Stimulated activated CD4-positive, alpha-beta T cell treated with anti-CD3 and anti-CD28 coated beads, Interleukin-4, amount 100 ng/mL, for 1 hour (primary cell): ENCODE results near the gene DOP1B.
"Not testable (repeated sequence)": the region's sequence is repeated elsewhere in the genome, so short reads cannot be mapped to it uniquely, and the experiment has no call there.

Experiments used
- DNase-seq: peaks from one replicate; pipeline ENCODE4 v3.0.0-alpha.2; 2020

The DOP1B gene

GRCh38 chr21:36141513-36141925, 15.1 kb upstream of the DOP1B start:
- peak; percentile 75 for DNase-seq

GRCh38 chr21:36144233-36144632, 12.4 kb upstream of the DOP1B start:
- not testable (repeated sequence) for DNase-seq

- no peak for DNase-seq
Observed at GRCh38 chr21:36145259-36145658, 11.4 kb upstream of the DOP1B start.

GRCh38 chr21:36147911-36148310, 8.7 kb upstream of the DOP1B start:
- DNase-seq = no peak

- DNase-seq = no peak
Observed at GRCh38 chr21:36148886-36149285, 7.7 kb upstream of the DOP1B start.

GRCh38 chr21:36149788-36150711, 6.6 kb upstream of the DOP1B start:
- DNase-seq = no peak

- DNase-seq = no peak
Observed at GRCh38 chr21:36155603-36156338, 853 bp upstream of the DOP1B start.

GRCh38 chr21:36156339-36156814, 247 bp upstream of the DOP1B start:
- peak; percentile 100 for DNase-seq

- no peak for DNase-seq
Observed at GRCh38 chr21:36159356-36159921, 2.8 kb downstream of the DOP1B start.

GRCh38 chr21:36160850-36161178, 4.2 kb downstream of the DOP1B start:
- DNase-seq = no peak

- DNase-seq = no peak
Observed at GRCh38 chr21:36162631-36163030, 6.0 kb downstream of the DOP1B start.

GRCh38 chr21:36163750-36164741, 7.4 kb downstream of the DOP1B start:
- no peak for DNase-seq

- no peak for DNase-seq
Observed at GRCh38 chr21:36165356-36165755, 8.7 kb downstream of the DOP1B start.

GRCh38 chr21:36166705-36167104, 10.1 kb downstream of the DOP1B start:
- DNase-seq = no peak

GRCh38 chr21:36167541-36167940, 10.9 kb downstream of the DOP1B start:
- no peak for DNase-seq

GRCh38 chr21:36169470-36170128, 13.0 kb downstream of the DOP1B start:
- DNase-seq = no peak

- DNase-seq = no peak
Observed at GRCh38 chr21:36170823-36171222, 14.2 kb downstream of the DOP1B start.

- DNase-seq = no peak
Observed at GRCh38 chr21:36171336-36171735, 14.7 kb downstream of the DOP1B start.

- DNase-seq = no peak
Observed at GRCh38 chr21:36171741-36172331, 15.2 kb downstream of the DOP1B start.

GRCh38 chr21:36174780-36175179, 18.2 kb downstream of the DOP1B start:
- no peak for DNase-seq
